ENCODE results near the gene ADORA2B.

Gene ADORA2B

DNA sequence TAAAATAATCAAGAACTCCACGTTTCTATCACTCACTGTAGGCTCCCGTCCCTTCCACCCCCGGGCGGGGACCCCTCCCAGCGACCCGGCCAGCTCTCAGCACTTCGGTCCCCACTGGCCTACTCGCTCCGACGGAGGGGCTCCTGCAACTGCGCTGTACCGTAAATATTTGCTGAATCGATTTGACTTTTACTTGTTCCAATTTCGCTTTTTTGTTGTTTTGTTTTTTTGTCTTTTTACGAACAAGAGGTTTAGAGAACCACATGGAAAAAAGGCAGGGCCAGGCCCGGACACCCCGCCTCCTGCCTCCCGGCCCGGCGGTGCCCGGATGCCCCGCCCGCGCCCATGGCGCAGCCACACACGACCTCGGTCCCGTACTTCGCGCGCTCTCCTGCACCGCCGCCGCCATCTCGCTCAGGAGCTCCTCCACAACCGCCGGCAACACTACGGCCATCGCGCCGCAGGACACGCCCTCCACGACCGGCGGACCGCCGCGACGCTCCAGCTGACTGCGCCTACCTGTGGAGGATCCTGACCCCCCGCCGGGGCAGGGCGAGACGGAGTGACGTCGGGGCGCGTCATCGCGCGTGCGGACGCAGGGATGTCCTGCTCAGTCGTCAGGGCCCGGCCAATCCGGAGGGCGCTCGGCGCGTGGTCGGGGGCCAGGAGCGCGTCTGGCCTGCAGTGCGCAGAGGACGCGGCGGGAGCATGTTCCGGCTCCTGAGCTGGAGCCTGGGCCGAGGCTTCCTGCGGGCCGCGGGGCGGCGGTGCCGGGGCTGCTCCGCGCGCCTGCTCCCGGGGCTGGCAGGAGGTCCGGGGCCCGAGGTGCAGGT, 54.4 kb downstream of the ADORA2B start, which contains the start of the genes TTC19 and ZSWIM7:
Gene TTC19 (plus strand): TSS at position 684 of the 833 bp plus-strand sequence. CDS start 25 bp downstream, at position 709.
Gene ZSWIM7 (minus strand): TSS at position 564 of the 833 bp plus-strand sequence. CDS start 110 bp downstream, at position 454.
- DNase-seq: peak; percentile 85

DNA sequence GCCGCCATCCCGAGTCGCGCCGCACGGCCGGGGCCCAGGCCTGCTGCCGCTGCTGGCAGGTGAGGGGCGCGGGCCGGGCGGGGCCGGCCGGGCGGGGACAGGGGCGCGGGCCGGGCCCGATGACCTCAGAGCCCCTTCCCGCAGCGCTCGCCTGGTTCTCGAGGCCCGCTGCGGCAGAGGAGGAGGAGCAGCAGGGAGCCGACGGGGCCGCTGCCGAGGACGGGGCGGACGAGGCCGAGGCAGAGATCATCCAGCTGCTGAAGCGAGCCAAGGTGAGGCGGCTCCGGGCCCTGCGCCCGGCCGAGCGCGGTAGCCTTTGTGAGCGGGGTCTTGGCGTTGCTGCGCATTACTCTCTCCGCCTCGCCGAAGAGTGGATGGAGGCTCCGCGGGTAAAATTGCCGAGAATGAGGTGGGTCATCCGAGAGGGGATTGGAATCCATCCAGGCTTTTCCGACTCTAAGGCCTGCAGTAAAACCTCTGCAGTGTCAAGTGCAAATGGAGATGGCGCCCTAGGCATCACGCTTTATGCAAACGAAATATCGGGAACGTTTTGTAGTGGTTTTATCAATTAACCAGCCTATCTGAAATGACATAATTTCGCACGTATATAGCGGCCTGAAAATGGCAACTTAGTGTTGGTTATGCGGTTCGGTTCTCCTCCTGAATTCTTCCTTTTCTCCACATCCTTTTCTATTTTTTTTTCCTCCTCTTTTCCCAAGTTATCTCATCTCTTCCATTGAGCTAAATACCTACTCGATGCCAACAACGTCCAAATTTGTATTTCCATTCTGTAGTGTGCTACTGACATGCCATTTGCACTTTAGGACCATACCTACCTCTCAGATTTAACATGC, 55.3 kb downstream of the ADORA2B start:
- DNase-seq: no peak

DNA sequence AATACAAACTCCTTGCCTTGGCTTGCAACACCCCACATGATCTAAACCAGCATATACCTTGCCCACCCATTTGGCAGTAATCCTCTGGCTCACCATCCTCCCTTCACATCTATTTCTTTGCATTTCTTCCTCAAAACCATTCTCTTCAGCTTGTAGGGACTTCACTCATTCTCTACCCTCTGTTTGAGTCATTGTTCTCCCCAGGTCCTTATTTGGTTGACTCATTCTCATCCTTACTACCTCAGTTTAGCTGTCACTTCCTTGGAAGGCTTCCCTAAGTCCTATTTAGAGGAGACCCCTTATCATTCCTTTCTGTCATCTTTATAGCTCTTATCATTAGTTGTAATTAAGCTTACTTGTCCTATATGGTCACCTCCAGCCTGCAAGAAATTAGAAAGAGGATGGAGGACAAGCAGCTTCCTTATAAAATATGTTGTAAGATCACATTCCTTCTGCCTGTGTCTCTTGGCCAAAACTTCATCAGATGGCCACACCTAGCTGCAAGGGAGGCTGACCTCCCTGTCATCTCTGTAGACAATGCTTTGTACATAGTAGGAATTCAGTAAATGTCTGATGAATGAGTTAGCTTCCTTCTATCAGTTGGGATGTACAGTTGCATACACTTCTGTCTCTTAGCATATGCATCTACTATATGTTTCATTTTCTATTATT, 56.4 kb downstream of the ADORA2B start:
- DNase-seq: no peak

DNA sequence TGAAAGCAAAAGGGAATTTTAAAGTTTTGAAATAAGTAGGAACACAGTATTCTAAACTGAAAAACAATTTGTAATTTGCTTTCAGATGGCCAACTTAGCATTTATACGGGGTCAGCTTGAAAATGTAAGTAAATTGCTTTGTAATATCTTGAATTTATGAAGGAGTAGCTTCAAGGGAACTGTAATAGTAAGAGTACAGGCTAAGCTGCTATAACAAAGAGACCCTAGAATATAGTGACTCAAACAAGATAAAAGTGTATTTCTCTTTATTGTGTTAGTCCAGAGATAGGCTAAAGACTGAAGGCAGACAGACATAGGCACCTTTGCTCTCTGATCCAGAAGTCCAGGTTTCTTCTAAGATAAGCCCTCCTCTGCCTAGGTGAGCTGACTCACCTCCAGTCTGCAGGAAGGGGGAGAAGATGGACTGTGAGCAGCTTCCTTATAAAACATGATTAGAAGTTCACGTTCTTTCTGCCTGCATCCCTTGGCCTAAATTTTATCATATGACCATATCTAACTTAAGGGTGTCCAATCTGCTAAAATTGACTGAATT, 57.9 kb downstream of the ADORA2B start:
- no peak for DNase-seq

DNA sequence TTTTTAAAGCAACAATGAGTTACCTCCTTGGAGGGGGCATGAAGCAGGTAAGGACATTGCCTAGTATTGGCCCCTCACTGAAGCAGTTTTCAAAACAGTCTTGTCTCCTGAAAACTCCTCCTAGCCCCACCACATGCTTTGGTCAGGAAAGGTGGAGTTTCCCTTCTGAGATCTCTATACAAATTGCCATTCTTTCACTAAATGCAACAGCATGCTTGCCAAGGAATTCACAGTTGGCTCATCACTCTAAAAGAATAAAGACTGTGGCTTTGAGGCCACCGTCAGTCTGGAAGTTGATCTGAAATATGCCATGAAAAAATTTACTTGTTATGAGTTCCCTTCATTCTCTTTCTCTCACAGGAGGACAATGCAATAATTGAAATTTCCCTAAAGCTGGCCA, 58.9 kb downstream of the ADORA2B start:
- no peak for DNase-seq

DNA sequence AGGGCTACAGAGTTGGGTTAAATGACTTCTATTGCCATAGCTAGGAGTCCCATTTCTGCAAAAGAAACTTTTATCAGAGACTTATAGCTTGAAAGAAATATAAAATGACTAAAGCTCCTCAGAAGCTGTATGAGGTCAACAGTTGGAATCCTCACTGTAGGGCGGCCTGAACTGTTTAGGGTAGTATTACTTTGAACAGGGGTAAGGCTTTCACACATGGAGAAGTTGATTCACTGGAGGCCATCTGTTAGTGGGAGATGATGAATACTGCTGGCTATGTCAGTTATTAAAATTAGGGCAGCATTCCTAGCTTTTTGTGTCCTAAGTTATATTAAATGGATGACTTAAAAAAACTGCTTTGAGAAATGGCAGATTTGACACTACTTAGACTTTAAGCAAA, 60.7 kb downstream of the ADORA2B start:
- no peak for DNase-seq

DNA sequence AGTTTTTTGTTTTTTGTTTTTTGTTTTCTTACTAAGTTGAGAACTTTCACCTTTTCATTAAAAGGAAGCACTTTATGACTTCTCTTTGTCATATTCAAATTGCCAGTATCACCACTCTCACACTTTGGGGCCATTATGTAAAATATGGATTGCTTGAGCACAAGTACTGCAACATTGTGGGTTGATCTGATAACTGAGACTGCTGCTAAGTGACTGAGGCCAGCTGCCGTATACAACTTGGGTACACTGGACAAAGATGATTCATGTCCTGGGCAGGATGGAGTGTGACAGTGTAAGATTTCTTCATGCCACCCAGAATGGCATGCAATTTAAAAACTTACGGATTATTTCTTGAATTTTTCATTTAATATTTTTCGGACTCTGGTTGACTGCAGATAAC, 62.5 kb downstream of the ADORA2B start:
- DNase-seq: no peak

DNA sequence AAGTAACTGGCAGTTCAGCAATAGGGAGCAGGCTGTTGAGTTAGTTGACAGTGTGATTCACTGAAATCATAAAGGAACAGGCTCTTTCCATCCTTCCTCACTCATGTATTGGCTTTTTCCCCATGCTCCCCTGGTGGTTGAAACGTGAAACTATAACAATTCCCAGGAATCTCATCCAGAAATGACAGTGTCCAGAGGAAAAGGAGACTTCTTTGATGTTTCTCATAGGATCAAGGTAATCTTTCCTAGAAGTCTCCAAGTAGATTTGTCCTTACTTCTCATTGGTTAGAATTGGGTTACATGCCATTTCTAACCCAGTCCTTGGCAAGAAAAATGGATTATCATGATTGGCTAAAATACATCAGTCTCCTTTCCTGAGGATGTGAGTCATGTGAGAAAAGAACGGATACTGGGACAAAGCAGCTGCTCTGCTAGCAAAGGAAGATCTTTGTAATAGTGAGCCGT, 69.0 kb downstream of the ADORA2B start:
- DNase-seq: no peak

DNA sequence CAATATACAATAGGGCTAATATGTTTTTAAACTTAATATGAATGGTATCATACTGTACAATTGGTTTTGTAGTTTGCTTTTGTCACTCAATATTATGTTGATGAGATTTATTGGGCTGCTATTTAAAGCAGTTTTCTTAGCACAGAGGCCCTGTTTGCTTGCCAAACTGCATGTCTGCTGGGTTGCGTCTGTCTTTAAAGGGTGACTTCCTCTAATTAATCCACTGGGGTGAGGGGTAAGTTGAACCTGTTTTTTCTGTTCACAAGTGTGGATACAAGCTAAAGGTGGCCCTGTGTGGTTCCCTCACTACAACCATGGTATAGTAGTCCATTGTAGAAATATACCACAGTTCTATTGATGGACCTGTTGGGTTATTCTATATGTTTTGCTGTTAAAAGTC, 74.4 kb downstream of the ADORA2B start:
- no peak for DNase-seq

DNA sequence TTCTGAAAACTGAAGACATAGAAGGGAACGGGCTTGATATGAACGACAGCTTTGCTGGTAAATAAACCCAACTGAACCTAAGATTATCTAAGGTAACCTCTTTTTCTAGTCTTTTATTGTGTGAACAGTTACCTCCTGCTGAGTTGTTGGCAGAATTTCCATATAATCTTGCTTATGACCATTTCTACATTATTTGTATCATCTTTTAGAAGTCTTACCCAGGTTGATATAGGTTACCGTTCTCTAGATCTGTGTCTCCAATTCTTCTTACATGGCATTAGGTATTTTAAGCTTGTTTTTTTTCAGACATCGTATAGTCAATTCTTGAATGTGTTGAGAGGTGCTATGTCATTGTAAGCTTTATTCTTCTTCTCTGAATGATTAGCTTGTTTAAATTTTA, 79.0 kb downstream of the ADORA2B start:
- DNase-seq: no peak

DNA sequence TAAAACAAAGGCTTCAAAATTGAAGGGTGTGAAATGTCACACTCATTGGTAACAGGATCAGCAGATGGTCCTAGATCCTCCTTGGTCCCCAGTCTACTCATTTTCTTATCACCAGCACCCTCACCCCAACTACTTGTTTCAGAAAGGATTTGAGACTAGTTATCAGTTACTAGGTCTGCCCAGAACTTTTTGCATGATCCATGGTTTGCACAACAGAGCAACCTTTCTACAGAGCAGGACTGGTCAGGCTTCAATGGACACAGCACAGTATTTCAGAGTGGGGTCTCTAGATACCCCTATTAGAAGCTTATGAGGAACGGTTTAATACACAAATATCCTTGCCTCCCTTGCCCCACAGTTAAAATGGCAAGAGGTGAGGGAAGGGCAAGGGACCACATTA, 80.3 kb downstream of the ADORA2B start:
- DNase-seq: no peak
